GDM1 (cell line): ENCODE data around the gene TBX6.

Experiments
- DNase-seq: peaks from one replicate; lab custom pipeline; 2025; lab: John Stamatoyannopoulos, UW

TBX6 gene

GRCh38 chr16:30086291-30087140 lies 5.2 kb downstream of the TBX6 start:
- no peak for DNase-seq

- no peak for DNase-seq
Measured at GRCh38 chr16:30085820-30086219, 5.9 kb downstream of the TBX6 start.

- no peak for DNase-seq
Measured at GRCh38 chr16:30085247-30085646, 6.5 kb downstream of the TBX6 start.

- no peak for DNase-seq
Measured at GRCh38 chr16:30084816-30085159, 6.9 kb downstream of the TBX6 start.

- no peak for DNase-seq
Measured at GRCh38 chr16:30084096-30084815, 7.5 kb downstream of the TBX6 start.

DNA sequence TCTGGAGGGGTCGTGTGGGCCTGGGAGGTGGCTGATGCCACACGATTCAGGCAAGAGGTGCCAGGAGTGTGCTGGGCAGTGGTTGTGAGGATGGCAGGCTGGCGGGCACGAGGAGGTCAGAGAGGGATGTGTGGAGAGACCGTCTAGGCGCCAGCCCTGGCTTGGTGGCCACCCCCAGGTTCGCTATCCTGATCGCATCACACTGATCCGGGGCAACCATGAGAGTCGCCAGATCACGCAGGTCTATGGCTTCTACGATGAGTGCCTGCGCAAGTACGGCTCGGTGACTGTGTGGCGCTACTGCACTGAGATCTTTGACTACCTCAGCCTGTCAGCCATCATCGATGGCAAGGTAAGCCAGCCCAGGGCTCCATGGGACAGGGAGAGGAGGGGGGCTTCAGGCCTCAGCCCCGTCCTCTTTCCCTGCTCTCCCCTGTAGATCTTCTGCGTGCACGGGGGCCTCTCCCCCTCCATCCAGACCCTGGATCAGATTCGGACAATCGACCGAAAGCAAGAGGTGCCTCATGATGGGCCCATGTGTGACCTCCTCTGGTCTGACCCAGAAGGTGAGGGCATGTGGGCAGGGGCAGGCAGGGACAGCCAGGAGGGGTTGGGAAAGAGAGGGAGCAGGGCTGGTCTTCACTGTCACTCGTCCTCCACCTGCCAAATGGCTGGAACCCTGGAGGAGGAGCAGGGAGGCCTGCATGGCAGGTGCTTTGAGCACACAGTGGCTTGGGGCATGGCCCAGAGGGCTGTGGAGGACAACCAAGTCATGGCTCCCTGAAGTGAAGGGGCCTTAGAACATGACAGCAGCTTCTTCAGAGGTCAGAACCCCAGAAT lies 8.3 kb downstream of the TBX6 start:
- no peak for DNase-seq

DNA sequence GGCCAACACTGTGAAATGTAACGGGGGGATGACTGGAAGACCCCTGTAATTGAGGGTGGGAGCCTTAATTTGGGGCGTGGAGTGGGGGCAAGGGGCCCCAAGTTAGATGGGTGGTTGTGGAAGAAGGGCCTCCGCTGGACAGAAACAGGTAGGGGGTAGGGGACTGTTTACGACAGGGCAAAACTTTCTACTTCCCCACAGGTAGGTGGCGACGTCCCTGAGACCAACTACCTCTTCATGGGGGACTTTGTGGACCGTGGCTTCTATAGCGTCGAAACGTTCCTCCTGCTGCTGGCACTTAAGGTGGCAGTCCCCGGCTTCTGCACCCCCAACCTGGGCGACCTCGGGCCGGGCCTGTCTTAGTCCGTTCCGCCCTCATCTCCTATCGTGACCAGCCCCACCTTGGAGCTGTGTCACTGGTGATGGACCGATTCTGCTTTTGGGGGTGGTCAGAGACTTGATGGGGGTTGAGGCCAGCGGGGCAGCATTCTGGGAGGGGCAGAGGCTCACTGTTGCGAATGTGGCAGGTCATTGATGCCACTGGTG lies 9.1 kb downstream of the TBX6 start:
- no peak for DNase-seq

GRCh38 chr16:30079480-30079879 lies 12.2 kb downstream of the TBX6 start:
- DNase-seq = no peak

DNA sequence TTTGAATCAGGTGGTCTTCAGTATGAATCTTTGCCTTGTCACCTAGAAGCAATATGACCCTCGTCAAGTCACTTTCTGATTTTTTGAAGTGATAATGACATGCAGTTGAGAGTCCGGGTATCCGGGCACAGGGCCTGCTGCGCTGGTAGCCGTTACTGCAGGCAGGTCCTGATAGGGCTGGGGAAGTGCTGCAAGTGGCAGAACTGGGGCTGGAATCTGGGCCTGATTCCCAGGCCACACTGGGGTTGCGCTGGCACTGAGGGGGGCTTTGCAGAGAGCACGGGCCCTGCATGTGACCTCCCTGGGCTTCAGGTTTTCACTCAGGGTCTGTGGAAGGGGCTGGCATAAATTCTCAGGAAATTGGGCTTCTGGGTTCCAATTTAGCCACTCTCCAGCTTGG lies 13.0 kb downstream of the TBX6 start:
- DNase-seq = no peak

GRCh38 chr16:30077656-30078055 lies 14.1 kb downstream of the TBX6 start:
- no peak for DNase-seq

DNA sequence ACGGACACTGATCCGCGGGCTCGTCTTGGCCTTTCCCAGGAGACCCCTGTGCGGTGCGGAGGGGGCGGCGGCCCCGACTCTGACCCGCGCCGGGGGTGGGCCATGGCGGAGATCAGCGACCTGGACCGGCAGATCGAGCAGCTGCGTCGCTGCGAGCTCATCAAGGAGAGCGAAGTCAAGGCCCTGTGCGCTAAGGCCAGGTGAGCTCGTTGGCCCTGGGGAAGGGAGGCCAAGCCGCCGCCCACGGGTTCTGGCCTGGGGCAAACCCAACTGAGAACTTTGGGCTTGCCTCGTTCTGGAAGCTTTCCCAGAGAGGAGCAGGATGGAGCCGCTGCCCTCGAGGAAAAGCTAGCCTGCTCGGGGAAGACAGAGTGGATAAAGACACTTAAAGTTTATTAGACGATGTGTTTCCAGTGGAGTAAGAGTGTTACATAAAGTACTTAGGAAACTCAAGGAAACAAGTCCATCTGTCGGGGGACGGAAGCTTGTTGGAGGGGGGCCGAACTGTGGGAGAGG lies 15.4 kb downstream of the TBX6 start:
- DNase-seq = no peak

DNA sequence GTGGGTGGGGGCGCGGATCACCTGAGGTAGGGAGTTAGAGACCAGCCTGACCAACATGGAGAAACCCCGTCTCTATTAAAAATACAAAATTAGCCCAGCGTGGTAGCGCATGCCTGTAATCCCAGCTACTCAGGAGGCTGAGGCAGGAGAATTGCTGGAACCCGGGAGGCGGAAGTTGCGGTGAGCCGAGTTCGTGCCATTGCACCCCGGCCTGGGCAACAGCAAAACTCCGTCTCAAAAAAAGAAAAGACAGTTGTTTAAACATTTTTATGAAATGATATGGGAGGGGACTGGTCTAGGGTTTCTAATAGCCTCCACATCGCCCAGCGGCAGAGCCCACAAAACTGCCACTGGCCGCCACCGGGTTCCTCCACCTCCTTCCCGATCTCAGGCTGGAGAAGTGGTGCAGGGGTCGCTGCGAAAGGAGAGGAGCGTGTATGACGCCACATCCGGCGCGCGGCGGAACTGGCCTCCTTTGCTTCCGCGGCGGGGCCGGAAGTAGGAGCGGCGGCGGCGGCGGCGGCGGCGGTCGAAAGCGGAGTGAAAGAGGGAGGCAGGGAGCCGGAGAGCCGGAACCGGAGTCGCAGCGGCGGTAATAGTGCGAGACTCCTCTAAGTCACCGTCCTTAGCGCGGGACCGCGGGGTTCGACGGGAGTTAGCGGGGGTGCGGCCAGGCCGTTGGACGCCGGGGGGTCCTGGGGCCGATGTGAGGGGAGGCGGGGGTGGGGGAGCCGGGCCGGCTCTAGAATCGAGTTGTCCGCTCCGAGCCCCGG lies 16.0 kb downstream of the TBX6 start, which contains the start of gene PPP4C:
TSS of gene PPP4C (plus strand) at position 492 of the 773 bp plus-strand sequence. CDS start 384 bp downstream, outside the sequence.
- peak; percentile 76 for DNase-seq

- no peak for DNase-seq
Measured at GRCh38 chr16:30070490-30070889, 21.2 kb downstream of the TBX6 start.

GRCh38 chr16:30069611-30070462 lies 21.9 kb downstream of the TBX6 start:
- DNase-seq = no peak

- DNase-seq = no peak
Measured at GRCh38 chr16:30068750-30069610, 22.7 kb downstream of the TBX6 start.

DNA sequence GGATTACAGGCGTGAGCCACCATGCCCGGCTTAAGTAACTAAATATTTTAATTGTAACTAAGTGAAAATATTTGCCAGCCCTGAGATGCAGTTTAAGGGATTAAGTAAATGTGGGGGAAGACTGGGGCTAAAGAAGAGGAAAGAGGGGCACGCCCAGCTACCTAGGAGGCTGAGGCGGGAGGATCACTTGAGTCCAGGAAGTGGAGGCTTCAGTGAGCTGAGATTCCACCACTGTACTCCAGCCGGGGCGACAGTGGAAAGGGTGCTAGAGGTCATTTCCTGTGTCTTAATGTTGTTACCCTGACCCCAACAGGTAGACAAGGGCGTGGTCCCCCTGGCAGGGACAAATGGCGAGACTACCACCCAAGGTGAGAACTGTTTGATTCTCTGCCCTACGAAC lies 23.4 kb downstream of the TBX6 start:
- DNase-seq = no peak

DNA sequence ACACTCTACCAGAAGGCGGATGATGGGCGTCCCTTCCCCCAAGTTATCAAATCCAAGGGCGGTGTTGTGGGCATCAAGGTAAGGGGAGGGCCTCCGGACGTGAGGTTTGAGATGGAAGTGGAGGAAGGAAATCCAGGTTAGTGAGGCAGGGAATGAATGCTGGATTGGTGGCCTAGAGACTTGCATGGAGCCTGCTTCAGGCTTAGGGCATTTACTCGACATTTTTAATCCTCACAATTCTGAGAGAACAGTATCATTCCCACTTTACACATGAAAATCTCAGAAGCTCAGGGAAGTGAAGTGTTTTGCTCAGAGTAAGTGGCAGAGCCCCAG lies 24.2 kb downstream of the TBX6 start:
- no peak for DNase-seq

- DNase-seq = no peak
Measured at GRCh38 chr16:30066761-30067583, 24.8 kb downstream of the TBX6 start.
